ENCODE data around the gene KCNIP3. TPM values are rescaled to one million over a fixed set of nuclear protein-coding genes. Genes with fewer than 3 reads are reported as not detected.

KCNIP3 gene
- total RNA-seq, 1 donor: 2.6 TPM

GRCh38 chr2:95333056-95333455, 35.9 kb downstream of the KCNIP3 start:
- H3K4me3 ChIP-seq (ENCODE audit: low read depth, low read length): no peak overlapping the region
- TF ChIP-seq, protein P1, sequence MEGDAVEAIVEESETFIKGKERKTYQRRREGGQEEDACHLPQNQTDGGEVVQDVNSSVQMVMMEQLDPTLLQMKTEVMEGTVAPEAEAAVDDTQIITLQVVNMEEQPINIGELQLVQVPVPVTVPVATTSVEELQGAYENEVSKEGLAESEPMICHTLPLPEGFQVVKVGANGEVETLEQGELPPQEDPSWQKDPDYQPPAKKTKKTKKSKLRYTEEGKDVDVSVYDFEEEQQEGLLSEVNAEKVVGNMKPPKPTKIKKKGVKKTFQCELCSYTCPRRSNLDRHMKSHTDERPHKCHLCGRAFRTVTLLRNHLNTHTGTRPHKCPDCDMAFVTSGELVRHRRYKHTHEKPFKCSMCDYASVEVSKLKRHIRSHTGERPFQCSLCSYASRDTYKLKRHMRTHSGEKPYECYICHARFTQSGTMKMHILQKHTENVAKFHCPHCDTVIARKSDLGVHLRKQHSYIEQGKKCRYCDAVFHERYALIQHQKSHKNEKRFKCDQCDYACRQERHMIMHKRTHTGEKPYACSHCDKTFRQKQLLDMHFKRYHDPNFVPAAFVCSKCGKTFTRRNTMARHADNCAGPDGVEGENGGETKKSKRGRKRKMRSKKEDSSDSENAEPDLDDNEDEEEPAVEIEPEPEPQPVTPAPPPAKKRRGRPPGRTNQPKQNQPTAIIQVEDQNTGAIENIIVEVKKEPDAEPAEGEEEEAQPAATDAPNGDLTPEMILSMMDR (IDR thresholded peaks at IDR 0.05; ENCODE audit: insufficient read depth, low read depth, low read length): no peak

DNA sequence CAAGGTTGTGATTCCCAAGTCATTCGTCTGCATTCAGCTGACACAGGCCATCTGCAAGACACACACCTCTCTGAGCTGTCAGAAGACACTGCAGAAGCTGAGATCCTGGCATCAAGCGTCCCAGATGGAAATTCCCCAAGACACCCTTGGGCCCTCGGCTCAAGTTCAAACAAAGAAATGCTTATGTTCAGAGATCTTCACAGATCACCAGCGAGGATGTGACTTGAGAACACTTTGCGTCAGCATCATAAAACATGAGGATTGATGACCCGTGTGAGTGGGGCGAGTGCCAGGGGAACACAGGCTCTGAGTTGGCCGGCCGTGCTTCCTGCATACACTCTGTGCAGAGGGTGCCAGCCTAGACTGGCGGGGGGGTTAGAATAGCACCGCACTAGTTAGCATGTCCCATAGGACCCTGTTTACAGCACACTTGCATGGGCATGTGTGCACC, 36.8 kb downstream of the KCNIP3 start:
- no peak overlapping the region for H3K4me3 ChIP-seq (ENCODE audit: low read depth, low read length)
- TF ChIP-seq, protein P1 (IDR thresholded peaks at IDR 0.05; ENCODE audit: insufficient read depth, low read depth, low read length): no peak
- peak; percentile 90 for DNase-seq (ENCODE audit: low read depth)

More at GRCh38 chr2:95333056-95333455, 35.9 kb downstream of the KCNIP3 start:
- no peak for DNase-seq (ENCODE audit: low read depth)

GRCh38 chr2:95334916-95335641, 37.9 kb downstream of the KCNIP3 start:
- no peak overlapping the region for H3K4me3 ChIP-seq (ENCODE audit: low read depth, low read length)

GRCh38 chr2:95336406-95336805, 39.3 kb downstream of the KCNIP3 start:
- no peak overlapping the region for H3K4me3 ChIP-seq (ENCODE audit: low read depth, low read length)
- TF ChIP-seq, protein P1 (IDR thresholded peaks at IDR 0.05; ENCODE audit: insufficient read depth, low read depth, low read length): no peak
- DNase-seq (ENCODE audit: low read depth): no peak

More at GRCh38 chr2:95334916-95335641, 37.9 kb downstream of the KCNIP3 start:
- no peak for DNase-seq (ENCODE audit: low read depth)
- TF ChIP-seq, protein P1 (IDR thresholded peaks at IDR 0.05; ENCODE audit: insufficient read depth, low read depth, low read length): no peak

DNA sequence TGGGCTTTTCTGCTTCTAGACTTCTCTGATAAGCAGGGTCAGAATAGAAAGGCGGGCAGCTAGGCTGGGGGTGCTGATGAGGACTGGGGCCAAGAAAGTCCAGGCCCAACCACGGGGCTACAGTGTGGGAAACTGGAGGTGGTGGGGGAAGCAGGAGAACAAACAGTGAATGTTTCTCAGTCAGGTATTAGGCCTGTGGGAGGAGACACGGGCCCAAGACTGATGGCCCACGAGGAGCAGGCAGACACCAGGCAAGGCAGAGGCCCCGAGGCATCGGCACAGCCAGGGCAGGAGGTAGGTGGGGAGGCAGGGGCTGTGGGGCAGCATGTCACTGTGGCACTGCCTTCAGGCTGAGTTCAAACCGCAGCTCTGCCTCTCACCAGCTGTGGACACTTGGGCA, 40.7 kb downstream of the KCNIP3 start:
- DNase-seq (ENCODE audit: low read depth): no peak
- TF ChIP-seq, protein P1 (IDR thresholded peaks at IDR 0.05; ENCODE audit: insufficient read depth, low read depth, low read length): no peak
- no peak overlapping the region for H3K4me3 ChIP-seq (ENCODE audit: low read depth, low read length)

- H3K4me3 ChIP-seq (ENCODE audit: low read depth, low read length): no peak overlapping the region
- no peak for DNase-seq (ENCODE audit: low read depth)
- TF ChIP-seq, protein P1 (IDR thresholded peaks at IDR 0.05; ENCODE audit: insufficient read depth, low read depth, low read length): no peak
These were observed 45.6 kb downstream of the KCNIP3 start for GRCh38 chr2:95342556-95343320.

All from fibroblast of villous mesenchyme (primary cell).